MM.1S (cell line): ENCODE data around the gene ZNRF1.

ENCODE experiments used
- EZH2 ChIP-seq: fragments of 300-600 bp; sonication (generic); optimal IDR thresholded peaks from 2 replicates; pipeline ENCODE3; 2017; ENCODE audit warnings: low read depth, mild to moderate bottlenecking, antibody characterized with exemption, low read length, mixed read lengths
- TF ChIP-seq, protein P1 (sequence below): fragments of 300-600 bp; sonication (generic); IDR thresholded peaks from 2 replicates; pipeline ENCODE4 v1.5.1; 2016; ENCODE audit warnings: antibody characterized with exemption, low read length, mixed read lengths

- TF ChIP-seq, protein P1, sequence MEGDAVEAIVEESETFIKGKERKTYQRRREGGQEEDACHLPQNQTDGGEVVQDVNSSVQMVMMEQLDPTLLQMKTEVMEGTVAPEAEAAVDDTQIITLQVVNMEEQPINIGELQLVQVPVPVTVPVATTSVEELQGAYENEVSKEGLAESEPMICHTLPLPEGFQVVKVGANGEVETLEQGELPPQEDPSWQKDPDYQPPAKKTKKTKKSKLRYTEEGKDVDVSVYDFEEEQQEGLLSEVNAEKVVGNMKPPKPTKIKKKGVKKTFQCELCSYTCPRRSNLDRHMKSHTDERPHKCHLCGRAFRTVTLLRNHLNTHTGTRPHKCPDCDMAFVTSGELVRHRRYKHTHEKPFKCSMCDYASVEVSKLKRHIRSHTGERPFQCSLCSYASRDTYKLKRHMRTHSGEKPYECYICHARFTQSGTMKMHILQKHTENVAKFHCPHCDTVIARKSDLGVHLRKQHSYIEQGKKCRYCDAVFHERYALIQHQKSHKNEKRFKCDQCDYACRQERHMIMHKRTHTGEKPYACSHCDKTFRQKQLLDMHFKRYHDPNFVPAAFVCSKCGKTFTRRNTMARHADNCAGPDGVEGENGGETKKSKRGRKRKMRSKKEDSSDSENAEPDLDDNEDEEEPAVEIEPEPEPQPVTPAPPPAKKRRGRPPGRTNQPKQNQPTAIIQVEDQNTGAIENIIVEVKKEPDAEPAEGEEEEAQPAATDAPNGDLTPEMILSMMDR: no peak
- TF ChIP-seq EZH2: no peak
These were observed 53.8 kb downstream of the ZNRF1 start for GRCh38 chr16:75052481-75053202.
